A549 treated with GW870086 at 1 μM for 4 hours (cell line): Measurements from ENCODE around the gene C2orf81. TPM values are rescaled to one million over a fixed set of nuclear protein-coding genes. Genes with fewer than 3 reads are reported as not detected.

Source experiments
- total RNA-seq: library from RNA; stranded (reverse); fragments of 200-300 nt; extraction: Qiagen RNA extraction; gene quantifications from 5 replicates; pipeline ENCODE4 v1.2.3, GENCODE V29; 2022; ENCODE audit warnings: low read depth

Gene C2orf81
- total RNA-seq = 2.2 to 4.1 TPM (median 3.2 TPM) in 5 replicates

DNA sequence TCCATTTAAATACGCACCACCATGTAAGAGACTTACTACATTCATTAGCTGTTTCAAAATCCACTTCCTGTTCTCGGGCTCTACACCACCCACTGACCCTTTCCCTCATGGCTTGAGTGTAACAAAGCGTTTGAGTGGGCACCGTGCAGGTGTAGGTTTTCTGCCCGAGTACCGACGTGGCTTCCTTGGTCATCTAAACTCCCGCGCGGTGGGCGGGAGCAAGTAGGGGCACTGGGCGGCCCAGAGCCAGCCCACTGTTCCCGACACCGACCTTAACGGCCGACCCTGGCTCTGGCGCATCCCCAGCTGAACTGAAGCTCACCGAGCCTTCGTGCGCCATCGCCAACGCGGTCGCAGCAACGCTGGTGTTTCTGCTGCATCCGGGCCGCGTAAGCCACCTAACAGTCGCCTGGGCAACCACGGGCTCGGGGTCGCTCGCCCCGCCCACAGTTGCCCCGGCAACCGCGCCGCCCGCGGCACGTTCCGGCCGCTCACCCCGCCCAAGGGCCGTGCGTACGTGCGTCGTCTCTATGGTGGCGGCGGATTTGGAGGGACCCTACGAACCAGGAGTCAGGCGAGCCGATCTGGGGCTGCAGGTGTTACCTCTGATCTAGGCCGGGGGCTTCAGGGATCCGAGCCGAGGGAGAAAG lies at the start of gene C2orf81, which contains the start of gene WDR54:
Gene C2orf81 (minus strand): TSS at position 399 of the 650 bp plus-strand sequence. CDS start 59 bp downstream, at position 340.
Gene WDR54 (plus strand): TSS at position 510 of the 650 bp plus-strand sequence. CDS start 424 bp downstream, outside the sequence.

GRCh38 chr2:74458132-74458937 lies 36.9 kb upstream of the C2orf81 start, which contains the start of gene WBP1:
Gene WBP1, plus strand, starts transcription at chr2:74458438. Its CDS starts 165 bp downstream, at chr2:74458603.

GRCh38 chr2:74454654-74455511 lies 33.5 kb upstream of the C2orf81 start, which contains the start of gene INO80B:
Gene INO80B, plus strand, starts transcription at chr2:74455087. Its CDS starts 30 bp downstream, at chr2:74455117.

DNA sequence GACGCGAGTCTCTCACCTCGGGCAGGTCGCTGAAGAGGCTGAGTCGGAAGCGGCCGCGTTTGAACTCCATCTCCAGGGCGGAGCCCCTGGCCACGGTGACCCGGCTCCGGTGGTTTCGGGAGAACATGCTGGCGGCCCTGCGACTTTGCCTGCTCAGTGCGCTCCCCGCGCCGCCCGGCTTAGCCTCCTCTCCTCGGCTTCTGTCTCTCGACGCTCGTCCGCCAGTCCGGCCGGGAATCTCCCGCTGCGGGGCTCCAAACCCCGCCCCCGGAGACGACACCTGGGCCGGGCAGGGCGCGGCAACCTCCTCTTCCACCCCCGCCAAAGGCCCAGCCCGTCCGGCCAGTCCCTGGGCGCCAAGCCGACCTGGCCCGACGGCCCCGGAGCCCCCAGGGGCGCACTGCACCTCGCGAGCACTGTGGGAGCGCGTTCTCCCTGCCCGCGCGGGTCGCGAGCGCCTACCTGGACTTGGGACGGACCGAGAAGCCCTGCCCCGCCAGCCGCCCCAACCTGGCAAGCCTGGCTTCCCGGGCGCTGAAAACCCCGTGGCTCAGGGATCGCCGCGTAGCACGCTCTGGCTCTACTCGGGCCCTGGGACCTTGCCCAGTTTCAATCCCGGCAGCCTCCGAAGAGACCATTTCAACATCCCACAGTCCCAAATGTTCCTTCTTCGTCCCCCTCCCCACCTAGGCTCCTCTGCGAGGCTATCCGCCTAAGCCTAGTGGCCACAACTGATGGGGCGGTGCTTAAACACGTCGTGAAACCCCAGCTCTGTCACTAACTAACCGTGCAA lies 20.5 kb upstream of the C2orf81 start, which contains the start of gene RTKN:
Gene RTKN (minus strand): TSS at position 248 of the 793 bp plus-strand sequence. CDS start 121 bp downstream, at position 127.

GRCh38 chr2:74379851-74380789 lies 41.3 kb downstream of the C2orf81 start, which contains the start of gene DCTN1:
Gene DCTN1, minus strand, starts transcription at chr2:74380311. Its CDS starts 274 bp downstream, at chr2:74380037.

Other genes starting within 250 kb of the C2orf81 start
- 67.3 to 91.6 TPM (median 83.7 TPM) in 5 replicates for gene MOB1A, start 242.7 kb downstream of the C2orf81 start, total RNA-seq
- 150 to 157 TPM (median 153 TPM) in 5 replicates for gene MTHFD2, start 223.0 kb downstream of the C2orf81 start, total RNA-seq
- 0.11 to 0.47 TPM (median 0.20 TPM) in 5 replicates for gene SLC4A5, start 78.2 kb downstream of the C2orf81 start, total RNA-seq
- gene DCTN1, start 41.3 kb downstream of the C2orf81 start, total RNA-seq = 107 to 153 TPM (median 145 TPM) in 5 replicates
- 77.2 to 90.3 TPM (median 87.1 TPM) in 5 replicates for gene WDR54, start 111 bp upstream of the C2orf81 start, total RNA-seq
- gene RTKN, start 20.3 kb upstream of the C2orf81 start, total RNA-seq = 18.8 to 25.6 TPM (median 24.2 TPM) in 5 replicates
- gene INO80B, start 33.5 kb upstream of the C2orf81 start, total RNA-seq = 35.2 to 52.1 TPM (median 48.0 TPM) in 5 replicates
- 46.5 to 84.4 TPM (median 78.3 TPM) in 5 replicates for gene WBP1, start 36.8 kb upstream of the C2orf81 start, total RNA-seq
- gene MOGS, start 43.8 kb upstream of the C2orf81 start, total RNA-seq = 42.0 to 54.4 TPM (median 51.5 TPM) in 5 replicates
- 112 to 151 TPM (median 135 TPM) in 5 replicates for gene MRPL53, start 51.1 kb upstream of the C2orf81 start, total RNA-seq
- 11.7 to 14.4 TPM (median 13.1 TPM) in 5 replicates for gene CCDC142, start 61.4 kb upstream of the C2orf81 start, total RNA-seq
- 13.3 to 18.3 TPM (median 16.5 TPM) in 5 replicates for gene TTC31, start 61.5 kb upstream of the C2orf81 start, total RNA-seq
- gene LBX2, start 78.0 kb upstream of the C2orf81 start, total RNA-seq = 1.8 to 4.3 TPM (median 3.0 TPM) in 5 replicates
- 29.9 to 37.9 TPM (median 34.5 TPM) in 5 replicates for gene PCGF1, start 86.1 kb upstream of the C2orf81 start, total RNA-seq
- 0.19 to 0.36 TPM (median 0.28 TPM) in 5 replicates for gene TLX2, start 92.8 kb upstream of the C2orf81 start, total RNA-seq
- gene DQX1, start 104.6 kb upstream of the C2orf81 start, total RNA-seq = 0.05 to 0.42 TPM (median 0.08 TPM) in 4 of 5 replicates, not detected in the other
- gene AUP1, start 108.1 kb upstream of the C2orf81 start, total RNA-seq = 191 to 256 TPM (median 237 TPM) in 5 replicates
- 31.9 to 41.6 TPM (median 37.7 TPM) in 5 replicates for gene HTRA2, start 108.3 kb upstream of the C2orf81 start, total RNA-seq
- gene LOXL3, start 132.3 kb upstream of the C2orf81 start, total RNA-seq = 0.21 to 0.64 TPM (median 0.37 TPM) in 5 replicates
- 3.6 to 5.5 TPM (median 4.1 TPM) in 5 replicates for gene DOK1, start 133.1 kb upstream of the C2orf81 start, total RNA-seq
- gene M1AP, start 226.7 kb upstream of the C2orf81 start, total RNA-seq = not detected in 5 replicates
- gene SEMA4F, start 232.6 kb upstream of the C2orf81 start, total RNA-seq = 8.1 to 12.2 TPM (median 10.4 TPM) in 5 replicates